KOPT-K1 (cell line): ENCODE data around the gene SH2D2A.
"Not testable (repeated sequence)": the region's sequence is repeated elsewhere in the genome, so short reads cannot be mapped to it uniquely, and the experiment has no call there.

Experiments used
- H3K27ac ChIP-seq: fragments of 200-600 bp; sonication (generic); 2 replicates; pipeline ENCODE4 v1.5.1; 2016; ENCODE audit warnings: antibody characterized with exemption, mild to moderate bottlenecking, low read depth, low read length; ENCODE audit not compliant: poor library complexity, severe bottlenecking
- H3K36me3 ChIP-seq: fragments of 200-600 bp; sonication (generic); 2 replicates; pipeline ENCODE4 v1.5.1; 2017; ENCODE audit warnings: antibody characterized with exemption, mild to moderate bottlenecking, low read length, moderate library complexity; ENCODE audit not compliant: insufficient read depth
- H3K9me3 ChIP-seq: fragments of 200-600 bp; sonication (generic); 2 replicates; pipeline ENCODE4 v1.5.1; 2017; ENCODE audit warnings: antibody characterized with exemption, low read length, mild to moderate bottlenecking; ENCODE audit not compliant: insufficient read depth, poor library complexity, severe bottlenecking

SH2D2A gene

GRCh38 chr1:156760796-156761104 lies 55.9 kb downstream of the SH2D2A start:
- no peak overlapping the region for H3K27ac ChIP-seq
- no peaks in the 10 kb centered on the region for H3K36me3 ChIP-seq
- H3K9me3 ChIP-seq, result no peaks in the 10 kb centered on the region

GRCh38 chr1:156760092-156760795 lies 56.4 kb downstream of the SH2D2A start:
- Histone ChIP-seq H3K27ac (no peak overlapping the region), H3K9me3 (no peaks in the 10 kb centered on the region), H3K36me3 (no peaks in the 10 kb centered on the region)

GRCh38 chr1:156757572-156758253 lies 58.9 kb downstream of the SH2D2A start:
- H3K36me3 ChIP-seq, H3K9me3 ChIP-seq, H3K27ac ChIP-seq: not testable (repeated sequence)

- Histone ChIP-seq H3K9me3 (no peaks in the 10 kb centered on the region), H3K27ac (no peak overlapping the region), H3K36me3 (no peaks in the 10 kb centered on the region)
Measured at GRCh38 chr1:156756355-156756754, 60.3 kb downstream of the SH2D2A start.
